SK-MEL-5 (cell line): ENCODE measurements around the gene ASCL3. TPM values are rescaled to one million over a fixed set of nuclear protein-coding genes. Genes with fewer than 3 reads are reported as not detected.
"Not testable (repeated sequence)": the region's sequence is repeated elsewhere in the genome, so short reads cannot be mapped to it uniquely, and the experiment has no call there.

ENCODE experiments used
- DNase-seq: peaks from one replicate; pipeline ENCODE4 v3.0.0-alpha.2; 2016; ENCODE audit warnings: low read depth, low spot score
- in situ Hi-C: cut with HindIII; loops from 2 replicates; pipeline ENCODE4 v1.10.0; 2016; ENCODE audit warnings: low sequenced_read_pairs, high pct_unique_total_duplicates, low pct_unique_long_range_greater_than_20kb
- polyA plus RNA-seq, 2 experiments: library from polyadenylated mRNA; depleted of rRNA; stranded (reverse); fragments of >200 nt; gene quantifications; 2 replicates each; pipeline ENCODE4 v1.2.3, GENCODE V29; 2015
- total RNA-seq: library from RNA; depleted of rRNA; stranded (reverse); fragments of >200 nt; shearing (Covaris generic); gene quantifications from 2 replicates; pipeline ENCODE4 v1.2.3, GENCODE V29; 2014; rRNA removed

ASCL3 gene, protein sequence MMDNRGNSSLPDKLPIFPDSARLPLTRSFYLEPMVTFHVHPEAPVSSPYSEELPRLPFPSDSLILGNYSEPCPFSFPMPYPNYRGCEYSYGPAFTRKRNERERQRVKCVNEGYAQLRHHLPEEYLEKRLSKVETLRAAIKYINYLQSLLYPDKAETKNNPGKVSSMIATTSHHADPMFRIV
- not detected in 2 replicates for total RNA-seq
- polyA plus RNA-seq (2015; cell fraction: cytosol; rRNA removed) = not detected in 2 replicates
- polyA plus RNA-seq (2015; cell fraction: nucleus; rRNA removed) = not detected in 2 replicates

DNA sequence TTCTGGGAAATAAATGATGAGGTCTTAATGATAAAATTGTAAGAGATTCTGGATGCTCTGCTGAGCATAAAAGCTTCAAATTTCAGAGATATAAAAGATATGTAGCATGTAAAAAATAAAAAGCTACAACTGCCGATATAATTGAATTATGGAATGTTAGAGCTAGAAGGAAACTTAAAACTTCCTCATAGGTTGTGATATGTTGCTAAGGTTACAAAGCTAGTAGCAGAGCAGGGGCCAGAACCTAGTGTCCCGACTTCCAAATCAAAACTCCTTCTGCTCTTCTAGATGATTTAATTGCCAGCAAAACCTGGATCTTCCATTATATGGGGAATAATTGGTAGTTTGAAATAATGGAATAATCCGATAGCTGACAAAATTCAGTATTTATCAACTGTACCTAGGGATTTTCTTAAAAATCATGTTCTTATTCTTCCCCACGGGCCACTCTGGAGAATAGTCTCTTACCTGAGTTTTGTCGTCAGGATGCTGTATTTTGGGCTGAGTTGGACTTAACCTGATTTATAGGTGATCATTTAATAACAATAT is at the start of gene ASCL3:
Gene ASCL3 (minus strand): TSS at position 499 of the 549 bp plus-strand sequence. CDS start 4,855 bp downstream, outside the sequence.
- in situ Hi-C loops = no loop called here
- no peak for DNase-seq

DNA sequence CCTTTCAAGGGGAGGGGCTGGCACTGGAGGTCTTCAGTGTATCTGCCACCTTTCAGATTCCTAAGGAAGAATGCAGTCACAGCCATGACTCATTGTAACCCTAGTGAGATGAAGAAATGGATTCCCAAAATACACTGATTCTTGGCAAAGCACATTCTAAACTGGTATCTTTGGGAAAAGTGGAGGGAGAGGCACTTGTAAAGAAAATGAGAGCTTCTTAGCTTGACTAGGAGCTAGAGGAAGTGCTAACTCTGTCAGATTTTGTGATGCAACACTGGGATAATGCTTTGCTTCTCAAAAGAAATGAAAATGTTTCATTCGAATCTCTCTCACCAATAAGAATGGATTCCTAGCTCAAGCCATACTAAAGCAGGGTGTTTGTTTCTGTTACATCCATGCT is 46.6 kb upstream of the ASCL3 start:
- in situ Hi-C loops = no loop called here
- no peak for DNase-seq

DNA sequence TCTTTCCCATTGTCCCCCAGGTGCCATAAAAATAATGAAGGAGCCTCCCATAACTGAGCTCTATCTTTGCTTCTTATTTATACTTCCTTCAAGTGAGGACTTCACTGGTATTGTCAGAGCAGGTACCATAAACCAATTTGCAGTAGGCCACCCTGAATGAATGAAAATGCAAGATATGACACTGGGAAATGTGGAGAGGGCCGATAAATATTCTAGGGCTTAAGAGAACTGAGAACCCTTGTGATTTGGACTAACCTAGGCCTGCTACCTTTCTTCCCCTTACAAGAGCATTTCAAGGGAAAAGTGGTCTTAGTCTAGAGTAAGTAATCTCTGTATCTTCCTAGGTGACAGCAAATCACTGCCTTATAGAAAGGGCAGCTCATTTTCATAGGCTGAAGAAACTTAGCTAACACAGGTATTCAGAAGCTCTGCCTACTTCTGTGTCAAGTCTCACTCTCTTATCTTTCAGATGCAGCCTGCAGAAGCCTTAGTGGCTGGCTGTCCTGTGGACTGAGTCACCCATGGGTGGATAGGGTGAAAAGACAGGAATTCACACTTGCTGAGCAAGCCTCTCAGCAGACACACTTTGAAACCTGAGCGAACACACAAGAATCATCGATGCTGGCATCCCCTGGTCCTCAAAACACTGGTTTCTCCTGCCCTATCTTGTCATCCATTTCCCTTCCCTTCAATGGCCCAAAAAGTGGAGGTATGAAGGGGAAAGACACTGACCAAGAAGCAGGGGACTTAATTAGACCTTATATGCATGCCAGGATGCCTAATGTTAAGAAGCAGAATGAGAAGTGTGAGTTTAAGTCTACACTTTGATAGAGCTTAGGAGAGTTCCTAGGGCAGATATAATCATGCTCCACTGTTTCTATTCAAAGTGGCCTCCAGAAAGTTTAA is 45.8 kb upstream of the ASCL3 start:
- DNase-seq = no peak
- in situ Hi-C loops = no loop called here

DNA sequence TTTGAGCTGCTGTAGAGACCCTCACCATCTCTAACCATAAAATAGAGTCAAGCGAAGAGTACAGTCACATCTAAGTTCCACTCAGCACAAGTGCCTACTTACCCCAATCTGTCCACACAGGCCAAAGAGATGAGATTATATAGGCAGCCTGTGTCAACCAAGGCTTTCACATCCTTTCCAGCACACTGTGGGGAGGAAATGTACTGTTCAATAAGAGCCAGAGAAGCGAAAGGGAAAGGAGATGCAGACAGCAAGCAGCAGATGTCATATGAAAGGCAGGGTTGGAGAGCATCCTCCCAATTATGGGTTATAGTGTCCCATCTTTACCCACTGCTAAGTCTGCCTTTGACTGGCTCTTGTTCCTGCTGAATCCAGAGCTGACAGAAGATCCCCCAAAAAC is 44.6 kb upstream of the ASCL3 start:
- in situ Hi-C loops = no loop called here
- no peak for DNase-seq

DNA sequence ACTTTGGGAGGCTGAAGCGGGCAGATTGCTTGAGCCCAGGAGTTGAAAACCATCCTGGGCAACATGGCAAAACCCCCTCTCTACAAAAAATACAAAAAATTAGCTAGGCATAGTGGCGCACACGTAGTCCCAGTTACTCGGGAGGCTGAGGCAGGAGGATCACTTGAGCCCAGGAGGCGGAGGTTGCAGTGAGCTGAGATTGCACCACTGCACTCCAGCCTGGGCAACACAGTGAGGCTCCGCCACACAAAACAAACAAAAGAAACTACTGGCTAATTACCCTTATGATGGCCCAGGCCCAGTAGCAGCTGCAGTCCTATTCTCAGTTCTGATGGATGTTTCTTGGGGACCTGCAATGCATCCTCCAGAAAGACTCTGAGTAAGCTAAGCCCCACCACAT is 44.0 kb upstream of the ASCL3 start:
- in situ Hi-C loops, DNase-seq: not testable (repeated sequence)

DNA sequence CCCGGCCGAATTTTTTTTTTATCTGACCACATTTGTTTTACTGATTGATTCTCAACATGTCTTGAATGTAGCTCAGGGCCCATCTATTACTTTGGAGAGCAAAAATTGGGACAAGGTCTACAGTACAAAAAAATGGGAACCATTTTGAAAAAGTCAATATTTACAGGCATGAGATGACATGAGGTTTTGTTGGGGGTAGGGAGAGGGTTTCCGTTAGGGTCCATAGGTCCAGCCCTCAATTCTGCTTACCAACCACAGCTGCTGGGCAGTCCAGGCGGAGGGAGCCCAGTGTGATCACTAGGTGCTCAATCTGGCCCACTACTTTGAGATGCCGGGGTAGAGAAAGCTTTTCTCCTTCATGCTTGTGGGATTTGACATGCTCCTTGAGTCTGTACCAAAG is 42.6 kb upstream of the ASCL3 start:
- DNase-seq = no peak
- in situ Hi-C loops = no loop called here

DNA sequence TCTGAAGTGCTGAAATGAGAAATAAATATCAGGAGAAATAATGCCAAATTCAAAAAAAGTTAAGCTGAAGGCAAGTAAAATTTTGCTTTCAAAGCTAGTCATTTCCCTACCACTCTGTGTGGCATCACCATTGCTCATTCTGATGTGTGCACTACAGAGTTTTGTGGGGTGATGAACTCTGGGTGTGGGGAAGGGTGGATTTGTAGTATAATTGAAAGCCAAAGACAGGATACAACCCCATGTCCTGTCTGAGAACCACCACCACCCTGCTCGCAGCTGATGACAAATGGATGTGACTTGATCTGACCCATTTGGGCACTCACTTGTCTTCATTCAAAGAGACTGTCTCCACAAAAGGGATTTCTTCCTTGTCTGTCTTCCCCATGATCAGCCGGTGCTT is 40.7 kb upstream of the ASCL3 start:
- in situ Hi-C loops = no loop called here
- DNase-seq = no peak

DNA sequence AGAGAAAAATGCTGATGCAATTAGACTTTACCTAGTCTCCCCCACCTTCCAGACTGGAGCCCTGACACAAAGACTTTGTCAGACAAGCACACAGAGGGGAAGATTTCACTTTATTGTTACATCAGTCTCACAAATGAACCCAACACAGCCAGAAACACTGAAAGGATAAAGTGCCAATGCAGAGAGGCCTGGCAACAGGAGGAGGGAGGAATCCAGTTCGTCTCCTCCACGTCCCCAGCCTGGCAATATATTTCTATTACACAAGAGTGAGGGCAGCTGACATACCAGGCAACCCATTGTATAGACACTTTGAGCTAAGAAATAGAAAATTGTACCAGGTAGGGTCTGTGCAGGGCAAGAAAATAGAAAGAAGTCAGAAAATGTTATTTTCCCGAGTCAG is 37.7 kb upstream of the ASCL3 start:
- in situ Hi-C loops = no loop called here
- DNase-seq = no peak

DNA sequence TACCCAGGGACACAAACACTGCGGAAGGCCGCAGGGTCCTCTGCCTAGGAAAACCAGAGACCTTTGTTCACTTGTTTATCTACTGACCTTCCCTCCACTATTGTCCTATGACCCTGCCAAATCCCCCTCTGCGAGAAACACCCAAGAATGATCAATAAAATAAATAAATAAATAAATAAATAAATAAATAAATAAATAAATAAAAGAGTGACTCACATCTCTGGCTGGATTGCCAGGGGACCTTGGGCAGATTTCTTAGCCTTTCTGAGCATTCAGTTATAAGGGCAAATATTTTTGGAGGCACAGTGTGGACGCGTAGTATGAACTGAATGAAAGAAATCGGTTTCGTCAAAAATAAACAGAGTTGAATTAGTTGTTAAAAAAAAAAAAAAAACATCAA is 36.5 kb upstream of the ASCL3 start:
- not testable (repeated sequence) for DNase-seq

DNA sequence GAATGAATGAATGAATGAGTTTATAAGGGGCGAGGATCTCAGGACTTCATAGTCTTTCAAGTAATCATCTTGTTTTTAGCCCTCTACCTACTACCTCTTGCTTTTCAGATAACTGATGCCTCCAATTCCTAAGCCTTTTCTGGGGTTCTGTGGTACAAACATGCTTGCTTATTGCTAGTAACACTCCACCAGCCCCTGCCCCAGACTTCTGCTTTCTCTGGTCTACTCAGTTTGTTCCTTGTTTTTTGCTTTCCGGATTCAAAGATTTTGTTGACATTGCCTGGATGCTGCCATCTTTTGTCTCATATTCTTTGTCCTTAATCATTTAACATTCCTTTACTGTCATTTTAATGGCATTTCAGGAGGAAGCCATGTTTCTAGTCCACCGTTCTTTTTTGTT is 30.3 kb upstream of the ASCL3 start:
- in situ Hi-C loops = no loop called here
- DNase-seq = no peak

More for the DNA sequence above, 36.5 kb upstream of the ASCL3 start:
- in situ Hi-C loops = not testable (repeated sequence)

DNA sequence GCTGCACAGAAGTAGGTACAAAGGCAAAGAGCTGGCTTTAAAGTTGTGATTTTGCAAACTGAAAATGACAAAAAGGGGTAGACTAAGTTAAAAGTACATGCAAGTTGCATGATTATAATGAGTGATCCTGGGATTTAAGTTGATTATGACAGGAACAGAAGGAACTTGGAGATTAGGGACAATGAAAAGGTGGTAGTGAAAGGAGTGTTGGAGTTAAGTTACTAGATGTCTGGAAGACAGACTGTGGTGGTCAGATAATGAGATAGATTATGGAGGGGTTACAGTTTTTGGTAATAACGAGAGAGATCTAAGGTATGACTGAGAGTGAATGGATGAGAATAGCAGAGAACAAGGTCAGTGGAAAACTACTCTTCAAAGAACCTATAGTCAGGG is 29.1 kb upstream of the ASCL3 start:
- in situ Hi-C loops = no loop called here
- no peak for DNase-seq

DNA sequence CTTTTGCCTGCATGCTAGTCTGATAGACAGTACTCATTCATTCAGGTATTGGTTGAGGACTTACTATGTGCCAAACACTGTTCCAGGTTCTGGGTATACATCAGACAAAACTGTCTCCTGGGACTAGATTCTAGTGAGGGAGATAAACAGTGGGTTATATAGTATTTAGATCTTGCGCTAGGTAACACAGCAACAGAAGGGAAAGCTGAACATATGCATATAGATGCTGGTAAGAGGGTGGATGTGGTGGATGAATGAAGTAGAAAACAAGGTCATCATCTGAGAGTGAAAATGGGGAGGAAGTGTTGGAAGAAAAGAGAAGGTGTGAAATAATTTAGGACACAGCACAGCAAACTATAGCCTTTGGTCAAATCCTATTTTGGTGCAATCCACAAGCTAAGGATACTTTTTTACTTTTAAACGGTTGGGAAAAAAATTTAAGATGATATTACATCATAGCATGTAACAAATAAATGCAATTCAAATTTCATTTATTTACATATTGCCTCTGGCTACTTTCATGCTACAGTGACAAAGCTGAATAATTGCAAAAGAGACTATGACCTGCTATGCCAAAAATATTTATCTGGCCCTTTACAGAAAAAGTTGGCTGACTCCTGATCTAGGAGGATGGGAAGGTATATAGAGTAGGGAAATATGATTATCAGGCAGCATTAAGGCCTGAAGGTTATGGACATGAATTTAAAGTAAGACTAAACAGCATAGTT is 28.5 kb upstream of the ASCL3 start:
- DNase-seq = no peak
- in situ Hi-C loops = no loop called here

DNA sequence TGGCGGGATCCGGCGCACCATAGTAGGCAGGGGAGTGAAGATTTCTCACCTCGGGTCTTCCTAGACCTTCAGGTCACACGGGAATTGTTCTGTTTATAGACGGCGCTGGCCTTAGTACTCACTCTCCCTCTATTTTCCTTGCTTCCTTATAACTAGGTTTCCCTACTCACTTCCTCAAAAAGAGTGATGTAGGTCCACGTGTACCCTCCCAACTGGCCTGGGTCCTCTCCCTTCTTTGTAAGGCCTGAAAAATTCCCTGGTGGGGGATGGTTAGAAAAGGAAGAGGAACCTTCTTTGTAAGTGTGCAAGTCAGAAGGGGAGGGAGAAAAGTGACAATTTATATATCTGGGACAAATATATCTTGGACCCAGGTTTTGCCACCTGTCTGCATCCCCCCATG is 24.4 kb upstream of the ASCL3 start:
- in situ Hi-C loops = no loop called here
- DNase-seq = no peak

DNA sequence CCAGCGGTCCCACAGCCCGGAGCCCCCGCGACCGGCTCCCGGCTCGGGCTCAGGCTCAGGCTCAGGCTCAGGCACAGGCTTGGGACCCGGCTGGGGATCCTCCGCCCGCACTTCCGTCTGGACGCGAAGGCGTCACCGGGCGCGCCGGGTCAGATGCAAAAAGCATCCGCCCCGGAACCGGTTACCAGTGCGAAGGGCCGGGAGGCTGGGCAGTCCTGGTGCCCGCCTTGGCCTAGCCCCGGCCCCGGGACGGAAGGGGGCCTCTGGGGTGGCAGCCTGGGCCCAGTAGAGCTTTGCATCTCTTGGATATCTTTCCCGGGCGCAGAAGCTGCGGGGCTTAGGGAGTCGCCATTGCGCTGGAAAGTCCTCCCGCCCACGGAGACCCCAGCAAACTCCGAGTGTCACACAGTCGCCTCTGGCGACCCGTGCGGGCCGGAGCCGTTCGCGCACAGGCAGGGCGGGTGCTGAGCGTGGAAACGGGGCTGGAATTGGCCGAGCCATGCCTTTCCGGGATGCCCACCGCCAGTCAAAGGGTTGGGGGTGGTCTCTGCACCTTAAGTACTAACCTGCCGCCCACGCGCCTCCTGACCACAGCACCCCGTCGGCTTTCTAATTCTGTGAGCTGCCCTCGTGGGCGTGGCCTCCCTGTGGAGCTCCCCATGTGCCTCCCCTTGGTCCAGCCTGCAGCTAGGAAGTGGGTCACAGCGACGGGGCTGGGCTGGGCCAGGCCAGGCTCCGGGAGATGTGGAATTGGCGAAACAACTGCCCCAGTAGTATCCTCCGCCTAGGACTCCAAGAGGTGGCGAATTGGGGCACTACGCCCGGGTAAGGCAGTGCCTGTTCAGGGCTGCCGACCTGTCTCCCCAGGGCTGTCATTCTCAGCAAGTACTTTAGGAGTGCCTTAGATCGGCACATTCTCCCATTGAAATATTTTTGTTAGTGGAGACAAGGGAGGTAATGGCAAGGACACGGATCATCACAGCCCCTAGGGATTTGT is 21.8 kb upstream of the ASCL3 start, which contains the start of gene TMEM9B:
Gene TMEM9B (minus strand): TSS at position 119 of the 997 bp plus-strand sequence. CDS start 129 bp downstream, outside the sequence.
- peak; percentile 91 for DNase-seq
- in situ Hi-C loops = no loop called here

DNA sequence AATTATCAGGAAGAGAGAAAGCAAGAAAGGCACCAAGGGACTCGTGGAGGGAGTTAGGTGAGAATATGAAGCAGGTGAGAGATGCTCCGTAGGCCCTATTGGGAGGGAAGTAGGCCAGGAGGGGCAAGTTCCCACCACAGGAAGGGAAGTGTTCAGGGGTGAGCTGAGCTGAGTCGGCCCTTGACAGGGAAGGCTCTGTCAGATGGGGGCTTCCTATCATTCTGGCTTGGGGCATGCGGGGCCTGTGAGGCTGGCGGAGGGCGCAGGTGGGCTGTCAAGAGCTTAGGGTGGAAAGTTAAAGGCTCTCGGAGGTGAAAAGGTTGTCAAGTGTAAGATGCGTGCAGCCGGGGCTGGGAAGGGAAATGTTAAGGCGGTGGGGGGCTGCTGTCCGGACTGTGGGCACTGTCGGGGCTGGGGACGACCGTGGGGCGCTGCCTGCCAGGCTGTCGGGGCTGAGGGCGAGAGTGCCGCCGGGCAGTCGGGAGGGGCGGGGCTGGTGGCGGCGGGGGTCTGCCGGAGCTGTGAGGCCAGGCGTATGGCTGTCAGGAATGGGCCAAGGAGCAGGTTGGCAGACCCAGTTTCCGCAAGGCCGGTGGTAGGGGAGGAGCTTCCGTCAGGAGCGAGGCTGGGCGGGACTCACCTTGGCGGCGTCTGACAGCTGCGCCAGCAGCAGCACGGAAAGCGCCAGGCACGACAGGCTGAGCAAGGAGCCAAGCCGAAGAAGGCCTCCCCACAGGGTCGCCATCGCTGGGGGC is 20.9 kb upstream of the ASCL3 start:
- peak; percentile 75 for DNase-seq
- in situ Hi-C loops = no loop called here

DNA sequence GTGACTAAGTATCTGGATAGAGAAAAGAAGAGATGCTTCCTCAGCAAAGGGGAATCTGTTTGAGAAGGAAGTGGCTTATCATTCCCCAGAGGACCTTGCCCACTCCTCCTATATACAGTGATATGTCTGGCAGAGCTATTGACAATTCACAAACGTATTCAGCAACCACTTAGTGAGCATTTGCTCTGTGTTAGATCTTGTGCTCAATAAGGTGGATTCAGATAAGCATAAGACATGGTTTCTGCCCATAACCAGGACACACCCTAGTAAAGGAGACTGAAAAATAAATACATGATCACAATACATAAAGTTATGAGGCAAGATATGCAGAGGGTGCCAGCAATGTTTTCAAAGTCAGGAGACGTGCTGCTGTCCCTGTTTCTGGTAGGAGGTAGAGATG is 20.0 kb upstream of the ASCL3 start:
- in situ Hi-C loops = no loop called here
- DNase-seq = no peak
